Neural progenitor cell (in vitro differentiated cells): ENCODE data around the gene TSC22D4.

Experiments
- CTCF ChIP-seq: fragments of 200-600 bp; sonication (generic); IDR thresholded peaks from 2 replicates; pipeline ENCODE4 v1.5.1; 2017; ENCODE audit warnings: antibody characterized with exemption, mild to moderate bottlenecking
- EZH2 ChIP-seq: fragments of 200-600 bp; sonication (generic); IDR thresholded peaks from 2 replicates; pipeline ENCODE4 v1.6.1; 2017; ENCODE audit warnings: antibody characterized with exemption, mild to moderate bottlenecking, moderate library complexity
- EZH2phosphoT487 ChIP-seq: fragments of 200-600 bp; sonication (generic); IDR thresholded peaks from 2 replicates; pipeline ENCODE4 v1.6.1; 2017; ENCODE audit warnings: antibody characterized with exemption

GRCh38 chr7:100489121-100489520 is 10.1 kb upstream of the TSC22D4 start:
- no peak for TF ChIP-seq CTCF
- no peak for TF ChIP-seq EZH2
- TF ChIP-seq EZH2phosphoT487 = no peak
